G401 (cell line): ENCODE data around the gene POMGNT1. TPM values are rescaled to one million over a fixed set of nuclear protein-coding genes. Genes with fewer than 3 reads are reported as not detected.
"Not testable (repeated sequence)": the region's sequence is repeated elsewhere in the genome, so short reads cannot be mapped to it uniquely, and the experiment has no call there.

Source experiments
- DNase-seq: peaks from one replicate; pipeline ENCODE4 v3.0.0-alpha.2; 2015; ENCODE audit warnings: low spot score
- in situ Hi-C: cut with HindIII; loops from 2 replicates; pipeline ENCODE4 v1.10.0; 2016; ENCODE audit warnings: low sequenced_read_pairs, mixed read lengths
- total RNA-seq: library from RNA; depleted of rRNA; stranded (reverse); fragments of >200 nt; shearing (Covaris generic); gene quantifications from 2 replicates; pipeline ENCODE4 v1.2.3, GENCODE V29; 2014; rRNA removed

The POMGNT1 gene
- 78.6 and 118 TPM in 2 replicates for total RNA-seq

DNA sequence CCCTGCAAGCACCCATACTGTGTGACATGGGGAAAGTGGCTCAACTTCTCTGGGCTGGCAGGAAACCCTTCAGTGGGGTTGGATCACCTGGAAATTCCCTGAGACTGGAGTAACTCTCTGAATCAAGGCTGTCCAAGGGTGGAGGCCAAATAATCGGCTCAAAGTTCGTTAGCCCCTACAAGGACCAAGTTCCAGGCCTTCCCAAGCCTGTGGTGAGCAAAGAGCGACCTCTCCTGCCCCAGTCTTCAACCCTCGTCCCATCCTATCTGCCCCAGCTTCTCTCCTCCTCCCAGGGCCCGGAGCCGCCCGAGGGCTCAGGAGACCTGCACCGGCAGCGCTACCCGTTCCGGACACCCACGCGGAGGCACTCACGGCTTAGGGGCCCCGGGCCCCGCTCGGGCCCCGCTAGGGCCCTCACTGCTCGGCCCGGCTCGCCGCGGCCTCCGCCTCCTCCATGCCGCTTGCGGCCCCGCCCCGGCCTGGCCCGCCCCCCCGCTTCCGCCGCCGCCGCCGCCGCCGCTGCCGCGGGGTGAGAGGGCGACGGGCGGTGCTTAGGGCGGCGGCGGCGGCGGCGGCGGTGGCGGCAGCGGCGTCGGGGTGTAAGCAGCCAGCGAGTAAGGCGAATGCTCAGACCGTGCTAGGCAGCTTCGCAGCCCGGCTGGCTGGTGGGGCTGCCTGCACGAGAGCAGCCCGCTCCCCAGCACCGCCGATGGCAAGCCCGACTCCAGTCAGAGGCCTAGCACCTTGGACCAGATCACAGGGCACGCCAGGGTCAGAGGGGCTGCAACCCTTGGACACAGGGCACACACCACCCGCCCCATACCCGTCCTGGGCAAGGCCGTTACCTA is at the start of gene POMGNT1:
POMGNT1 (minus strand) TSS at position 471 of the 848 bp plus-strand sequence. CDS start 613 bp downstream, outside the sequence.
- DNase-seq = peak; percentile 73
- in situ Hi-C loops = no loop called here

DNA sequence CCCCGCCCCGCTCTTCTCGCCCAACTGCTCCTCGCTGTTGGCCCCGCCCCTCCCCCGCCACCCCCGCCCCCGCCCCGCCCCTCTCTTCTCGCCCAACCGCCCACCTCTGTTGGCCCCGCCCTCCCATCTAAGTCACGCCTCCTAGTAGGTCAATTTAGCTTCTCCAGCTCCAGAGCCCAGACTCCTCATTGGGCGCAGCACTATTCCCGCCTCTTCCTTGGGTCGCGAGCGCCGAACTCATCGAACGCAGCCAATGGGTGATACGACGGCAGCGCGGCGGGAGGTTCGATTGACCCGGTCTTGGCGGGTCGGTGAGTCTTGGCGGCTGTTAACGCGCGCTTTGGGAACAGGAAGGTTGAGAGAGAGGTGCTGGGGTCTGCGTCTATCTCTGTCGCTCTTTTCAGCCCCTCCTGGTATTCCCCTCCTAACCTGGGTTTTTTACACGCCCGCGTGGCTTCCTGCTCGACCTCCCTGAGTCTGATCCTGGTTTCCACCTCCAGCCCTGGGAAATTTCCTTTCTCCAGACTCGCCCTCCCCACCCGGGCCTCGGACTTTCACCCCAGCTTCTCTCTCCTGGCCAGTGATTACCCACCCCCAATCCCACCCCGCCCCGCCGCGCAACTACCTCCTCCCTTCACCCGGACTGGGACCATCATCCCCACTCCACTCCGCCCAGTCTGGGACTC is 49.3 kb upstream of the POMGNT1 start, which contains the start of gene RAD54L:
RAD54L (plus strand) TSS at position 328 of the 686 bp plus-strand sequence. CDS start 643 bp downstream, outside the sequence.
- in situ Hi-C loops = no loop called here
- peak; percentile 99 for DNase-seq

DNA sequence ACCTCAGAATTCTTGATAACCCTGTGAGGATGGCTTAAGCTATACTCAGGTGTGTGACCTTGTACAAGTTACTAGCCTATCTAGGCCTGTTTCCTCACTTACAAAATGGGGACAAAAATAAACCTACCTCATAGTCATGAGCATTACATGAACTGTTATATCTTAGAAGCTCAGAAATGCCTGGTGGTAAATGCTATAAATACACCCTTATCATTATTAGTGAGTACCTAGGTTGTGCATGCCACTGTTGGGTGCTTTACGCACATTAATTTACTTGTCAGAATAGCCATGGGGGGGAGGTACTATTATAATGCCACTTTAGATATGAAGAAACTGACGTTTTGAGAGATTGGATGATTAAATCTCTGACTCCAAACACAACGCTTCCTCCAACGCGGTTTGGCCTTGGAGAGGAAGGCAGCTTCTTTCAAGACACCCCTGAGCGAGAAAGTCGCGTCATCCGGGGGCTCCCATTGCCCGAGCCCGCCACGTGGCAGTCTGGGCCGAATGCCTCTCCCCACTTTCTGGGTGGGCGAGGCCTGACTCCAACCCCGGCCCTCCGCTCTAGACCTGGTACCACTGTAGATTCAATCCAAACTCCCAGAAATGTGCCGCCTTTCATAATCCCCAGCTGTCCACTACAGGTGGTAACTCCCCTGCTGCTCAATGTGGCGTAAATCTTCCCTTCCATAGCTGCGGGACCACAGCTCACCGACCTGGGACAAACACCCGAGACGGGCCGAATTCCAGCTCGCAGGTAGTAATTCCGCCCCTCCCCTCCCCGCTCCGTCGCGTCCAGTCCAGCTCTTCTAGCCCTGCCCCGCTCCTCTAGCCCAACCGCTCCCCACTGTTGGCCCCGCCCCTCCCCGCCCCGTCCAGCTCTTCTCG is 48.6 kb upstream of the POMGNT1 start:
- DNase-seq = no peak
- in situ Hi-C loops = no loop called here

DNA sequence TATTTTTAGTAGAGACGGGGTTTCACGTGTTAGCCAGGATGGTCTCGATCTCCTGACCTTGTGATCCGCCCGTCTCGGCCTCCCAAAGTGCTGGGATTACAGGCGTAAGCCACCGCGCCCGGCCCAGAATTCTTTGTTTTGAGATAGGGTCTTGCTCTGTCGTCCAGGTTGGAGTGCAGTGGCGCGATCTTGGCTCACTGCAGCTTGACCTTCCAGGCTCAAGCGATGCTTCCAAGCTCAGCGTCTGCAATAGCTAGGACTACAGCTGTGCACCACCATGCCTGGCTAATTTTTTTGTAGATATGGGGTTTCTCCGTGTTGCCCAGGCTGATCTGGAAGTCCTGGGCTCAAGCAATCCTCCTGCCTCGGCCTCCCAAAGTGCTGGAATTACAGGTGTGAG is 47.9 kb upstream of the POMGNT1 start:
- in situ Hi-C loops, DNase-seq: not testable (repeated sequence)

DNA sequence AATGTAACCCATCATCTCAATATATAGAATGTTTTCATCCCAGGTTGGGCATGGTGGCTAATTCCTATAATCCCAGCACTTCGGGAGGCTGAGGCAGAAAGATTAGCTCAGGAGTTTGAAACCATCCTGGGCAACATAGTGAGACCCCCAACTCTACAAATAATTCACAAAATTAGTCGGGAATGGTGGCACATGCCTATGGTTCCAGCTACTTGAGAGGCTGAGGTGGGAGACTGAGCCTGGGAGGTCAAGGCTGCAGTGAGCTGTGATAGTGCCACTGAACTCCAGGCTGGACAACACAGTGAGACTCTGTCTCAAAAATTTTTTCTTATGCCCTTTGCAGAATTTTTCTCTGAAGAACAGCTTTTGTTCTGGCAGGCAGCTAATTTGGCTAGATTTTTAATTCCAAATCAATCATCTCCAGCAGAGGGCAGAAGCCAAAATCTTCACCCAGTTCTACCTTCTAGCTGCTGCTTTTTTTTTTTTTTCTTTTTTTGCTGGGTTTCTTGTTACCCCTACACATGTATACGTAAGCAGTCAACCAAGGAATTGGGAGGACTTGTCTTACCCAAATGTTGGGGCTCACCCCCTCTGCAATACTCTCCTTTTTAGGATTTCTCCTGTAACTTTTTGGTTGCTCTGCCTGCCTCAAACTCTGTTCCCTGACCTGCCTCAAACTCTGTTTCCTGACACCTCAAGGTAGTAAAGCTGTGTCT is 46.6 kb upstream of the POMGNT1 start:
- in situ Hi-C loops = no loop called here
- DNase-seq = peak; percentile 15

DNA sequence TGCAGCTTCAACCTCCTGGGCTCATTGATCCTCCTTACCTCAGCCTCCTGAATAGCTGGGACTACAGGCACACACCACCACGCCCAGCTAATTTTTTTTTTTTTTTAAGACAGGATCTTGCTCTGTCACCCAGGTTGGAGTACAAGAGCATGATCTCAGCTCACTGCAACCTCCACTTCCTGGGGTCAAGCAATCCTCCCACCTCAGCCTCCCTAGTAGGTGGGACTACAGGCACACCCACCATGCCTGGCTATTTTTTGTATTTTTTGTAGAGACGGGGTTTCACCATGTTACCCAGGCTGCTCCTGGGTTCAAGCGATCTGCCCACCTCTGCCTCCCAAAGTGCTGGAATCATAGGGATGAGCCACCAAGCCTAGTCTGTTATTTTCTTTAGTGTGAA is 45.6 kb upstream of the POMGNT1 start:
- in situ Hi-C loops, DNase-seq: not testable (repeated sequence)

DNA sequence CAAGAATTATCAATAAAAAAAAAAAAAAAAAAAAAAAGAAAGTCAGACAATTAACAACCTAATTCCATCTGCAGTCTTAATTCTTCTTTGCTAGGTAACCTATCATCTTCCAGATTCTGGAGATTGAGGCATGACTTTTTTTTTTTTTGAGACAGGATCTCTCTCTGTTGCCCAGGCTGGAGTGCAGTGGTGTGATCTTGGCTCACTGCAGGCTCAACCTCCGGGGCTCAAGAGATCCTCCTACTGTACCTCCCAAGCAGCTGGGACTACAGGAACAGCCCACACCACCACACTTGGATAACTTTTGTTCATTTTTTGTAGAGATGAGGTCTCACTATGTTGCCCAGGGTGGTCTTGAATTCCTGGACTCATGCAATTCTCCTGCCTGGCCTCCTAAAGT is 44.7 kb upstream of the POMGNT1 start:
- in situ Hi-C loops = no loop called here
- no peak for DNase-seq

DNA sequence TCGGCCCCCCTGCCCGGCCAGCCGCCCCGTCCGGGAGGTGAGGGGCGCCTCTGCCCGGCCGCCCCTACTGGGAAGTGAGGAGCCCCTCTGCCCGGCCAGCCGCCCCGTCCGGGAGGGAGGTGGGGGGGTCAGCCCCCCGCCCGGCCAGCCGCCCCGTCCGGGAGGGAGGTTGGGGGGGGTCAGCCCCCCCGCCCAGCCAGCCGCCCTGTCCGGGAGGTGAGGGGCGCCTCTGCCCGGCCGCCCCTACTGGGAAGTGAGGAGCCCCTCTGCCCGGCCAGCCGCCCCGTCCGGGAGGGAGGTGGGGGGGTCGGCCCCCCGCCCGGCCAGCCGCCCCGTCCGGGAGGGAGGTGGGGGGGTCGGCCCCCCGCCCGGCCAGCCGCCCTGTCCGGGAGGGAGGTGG is 43.5 kb upstream of the POMGNT1 start:
- DNase-seq, in situ Hi-C loops: not testable (repeated sequence)

DNA sequence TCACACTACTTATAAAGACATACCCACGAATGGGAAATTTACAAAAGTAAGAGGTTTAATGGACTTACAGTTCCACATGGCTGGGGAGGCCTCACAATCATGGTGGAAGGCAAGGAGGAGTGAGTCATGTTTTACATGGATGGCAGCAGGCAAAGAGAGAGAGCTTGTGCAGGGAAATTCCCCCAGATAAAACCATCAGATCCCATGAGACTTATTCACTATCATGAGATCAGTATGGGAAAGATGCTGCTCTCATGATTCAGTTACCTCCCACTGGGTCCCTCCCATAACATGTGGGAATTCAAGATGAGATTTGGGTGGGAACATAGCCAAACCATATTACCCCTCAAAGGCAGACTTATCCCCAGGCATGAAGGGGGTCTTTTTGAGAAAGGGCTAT is 40.6 kb upstream of the POMGNT1 start:
- DNase-seq, in situ Hi-C loops: not testable (repeated sequence)

DNA sequence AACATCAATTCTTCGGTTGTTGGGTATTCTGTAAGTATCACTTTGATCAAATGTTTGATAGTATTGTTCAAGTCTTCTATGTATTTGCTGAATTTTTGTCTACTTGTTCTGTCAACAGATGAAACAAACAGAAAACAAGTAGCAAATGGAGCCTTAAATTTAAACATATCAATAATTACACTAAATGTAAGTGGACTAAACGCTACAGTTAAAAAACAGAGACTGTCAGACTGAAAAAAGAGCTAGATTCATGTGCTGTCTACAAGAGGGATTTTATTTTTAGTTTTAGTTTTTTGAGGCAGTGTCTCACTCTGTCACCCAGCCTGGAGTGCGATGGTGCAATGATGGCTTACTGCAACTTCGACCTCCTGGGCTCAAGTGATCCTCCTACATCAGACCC is 38.6 kb upstream of the POMGNT1 start:
- in situ Hi-C loops = no loop called here
- no peak for DNase-seq

DNA sequence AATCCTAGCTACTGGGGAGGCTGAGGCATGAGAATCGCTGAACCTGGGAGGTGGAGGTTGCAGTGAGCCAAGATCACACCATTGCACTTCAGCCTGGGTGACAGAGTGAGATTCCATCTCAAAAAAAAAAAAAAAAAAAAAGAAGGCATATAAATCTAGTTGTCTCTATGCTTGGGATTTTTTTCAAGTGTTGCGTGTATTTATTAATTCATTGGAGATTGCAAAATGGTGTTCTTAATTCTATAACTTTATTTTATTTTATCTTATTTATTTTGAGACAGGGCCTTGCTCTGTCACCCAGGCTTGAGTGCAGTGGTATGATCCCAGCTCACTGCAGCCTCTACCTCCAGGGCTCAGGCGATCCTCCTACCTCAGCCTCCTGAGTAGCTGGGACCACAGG is 33.0 kb upstream of the POMGNT1 start:
- in situ Hi-C loops, DNase-seq: not testable (repeated sequence)

DNA sequence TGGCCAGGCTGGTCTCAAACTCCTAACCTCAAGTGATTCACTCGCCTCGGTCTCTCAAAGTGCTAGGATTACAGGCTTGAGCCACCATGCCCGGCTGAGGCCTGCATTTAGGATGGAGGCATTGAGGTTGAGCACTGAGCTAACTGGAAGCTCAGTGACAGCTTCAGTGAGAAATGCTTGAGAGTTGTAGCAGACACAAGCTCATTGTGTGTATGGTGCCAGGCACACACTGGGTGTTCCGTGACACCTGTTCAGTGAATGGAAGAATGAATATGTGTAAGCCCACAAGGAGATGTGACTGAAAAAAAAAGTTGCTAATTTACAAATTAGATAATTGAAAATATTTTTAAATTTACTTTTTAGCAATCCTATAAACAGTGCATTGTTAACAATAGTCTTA is 26.7 kb upstream of the POMGNT1 start:
- in situ Hi-C loops = no loop called here
- peak; percentile 47 for DNase-seq

DNA sequence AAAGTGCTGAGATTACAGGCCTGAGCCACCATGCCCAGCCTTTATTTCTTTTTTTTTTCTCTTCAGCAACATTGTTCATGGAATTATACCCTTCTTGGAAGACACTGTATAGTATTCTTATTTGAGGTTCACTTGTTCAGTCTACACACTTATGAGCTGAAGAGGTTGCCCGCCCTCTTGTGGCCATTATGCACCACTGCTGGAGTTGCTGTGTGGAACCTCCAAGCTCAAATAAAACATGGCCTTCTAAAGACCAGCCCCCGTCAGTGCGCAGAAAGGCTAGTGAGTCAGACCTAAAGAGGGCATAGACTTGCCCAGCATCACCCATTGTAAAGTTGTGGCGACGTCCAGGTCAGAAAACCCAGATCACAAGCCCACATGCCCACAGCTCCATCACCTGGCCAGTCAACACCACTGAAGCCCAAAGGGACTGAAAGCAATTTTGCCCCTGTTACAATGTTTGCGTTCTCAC is 25.3 kb upstream of the POMGNT1 start:
- in situ Hi-C loops = no loop called here
- peak; percentile 92 for DNase-seq

DNA sequence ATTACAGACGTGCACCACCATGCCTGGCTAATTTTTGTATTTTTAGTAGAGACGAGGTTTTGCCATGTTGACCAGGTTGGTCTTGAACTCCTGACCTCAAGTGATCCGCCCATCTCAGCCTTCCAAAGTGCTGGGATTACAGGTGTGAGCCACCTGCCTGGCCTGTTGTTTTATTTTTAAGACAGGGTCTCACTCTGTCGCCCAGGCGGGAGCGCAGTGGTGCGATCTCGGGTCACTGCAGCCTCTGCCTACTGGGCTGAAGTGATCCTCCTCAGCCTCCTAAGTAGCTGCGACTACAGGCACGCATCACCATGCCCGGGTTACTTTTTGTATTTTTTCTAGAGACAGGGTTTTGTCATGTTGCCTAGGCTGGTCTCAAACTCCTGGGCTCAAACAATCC is 24.8 kb upstream of the POMGNT1 start:
- DNase-seq, in situ Hi-C loops: not testable (repeated sequence)

DNA sequence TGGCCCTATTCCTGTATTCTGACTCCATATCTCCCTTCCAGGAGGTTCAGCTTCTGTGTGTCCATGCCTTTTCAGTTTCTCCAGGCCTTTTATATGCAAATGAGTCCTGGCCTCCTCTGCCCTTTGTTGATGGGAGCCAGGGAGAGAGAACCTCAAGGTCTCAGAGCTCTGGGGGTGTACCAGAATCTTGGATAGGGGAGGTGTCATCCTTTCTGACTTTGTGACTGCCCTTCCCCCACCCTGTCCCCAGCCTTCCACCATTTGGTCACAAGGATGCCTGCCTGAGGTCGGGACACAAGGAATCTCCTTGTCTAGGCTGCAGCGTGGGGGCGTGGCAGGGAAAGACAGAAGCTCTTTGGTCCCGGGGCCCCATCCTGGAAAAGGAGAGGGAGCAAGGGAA is 23.5 kb upstream of the POMGNT1 start:
- no peak for DNase-seq

DNA sequence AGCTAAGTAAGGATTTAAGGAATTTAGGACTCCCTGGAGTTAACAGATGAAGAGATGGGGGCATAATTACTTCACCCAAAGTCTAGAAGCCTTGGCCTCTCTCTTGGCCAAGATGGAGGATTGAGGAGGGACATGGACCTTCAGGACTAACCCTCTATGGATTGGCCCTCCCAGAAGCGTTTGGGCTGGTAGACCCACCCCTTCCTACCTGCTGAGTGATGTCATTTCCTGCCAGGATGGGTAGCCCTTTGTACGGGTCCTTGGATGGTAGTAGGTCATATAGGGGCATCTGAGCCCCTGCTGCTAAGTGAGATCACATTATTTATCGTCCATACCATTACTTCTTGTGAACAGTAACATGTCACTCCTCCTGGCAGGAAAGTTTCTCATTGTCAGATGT is 22.6 kb upstream of the POMGNT1 start:
- in situ Hi-C loops = no loop called here
- DNase-seq = no peak

More for the DNA sequence above, 23.5 kb upstream of the POMGNT1 start:
- in situ Hi-C loops = no loop called here

DNA sequence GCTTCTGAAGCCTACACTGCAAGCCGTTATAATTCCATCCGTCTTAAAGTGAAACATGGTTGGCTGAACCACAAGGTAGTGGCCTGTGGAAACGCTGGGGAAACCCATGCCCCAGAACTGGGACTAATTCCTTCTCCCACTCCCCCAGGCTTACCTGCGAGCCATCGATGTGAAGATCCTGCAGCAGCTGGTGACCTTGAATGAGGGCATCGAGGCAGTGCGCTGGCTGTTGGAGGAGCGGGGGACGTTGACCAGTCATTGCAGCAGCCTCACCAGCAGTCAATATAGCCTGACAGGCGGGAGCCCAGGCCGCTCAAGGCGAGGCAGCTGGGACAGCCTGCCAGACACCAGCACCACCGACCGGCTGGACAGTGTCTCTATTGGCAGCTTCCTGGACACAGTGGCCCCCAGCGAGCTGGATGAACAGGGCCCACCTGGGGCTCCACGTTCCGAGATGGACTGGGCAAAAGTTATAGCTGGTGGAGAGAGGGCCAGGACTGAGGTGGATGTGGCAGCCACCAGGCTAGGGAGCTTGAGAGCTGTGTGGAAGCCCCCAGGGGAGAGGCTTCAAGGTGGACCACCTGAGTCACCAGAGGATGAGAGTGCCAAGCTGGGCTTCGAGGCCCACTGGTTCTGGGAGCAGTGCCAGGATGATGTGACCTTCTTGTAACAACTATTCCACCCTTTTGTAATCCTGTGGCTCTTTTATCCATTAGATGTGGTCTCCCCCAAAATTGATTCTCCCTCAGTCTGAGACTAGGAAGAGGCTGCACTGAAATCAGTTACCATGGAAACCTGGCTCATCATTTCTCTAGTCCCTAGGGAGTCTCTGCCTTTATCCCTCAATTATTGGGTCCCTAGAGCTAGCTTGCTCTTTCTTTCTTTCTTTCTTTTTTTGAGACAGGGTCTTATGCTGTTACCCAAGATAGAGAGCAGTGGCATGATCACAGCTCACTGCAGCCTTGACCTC is 21.6 kb upstream of the POMGNT1 start:
- peak; percentile 19 for DNase-seq
- in situ Hi-C loops = loop anchor here (10.0 kb wide), 1 partner anchor 185 kb away; no protein-coding TSS in a partner anchor
